Measurements from ENCODE around the gene MRPL4.
"Not testable (repeated sequence)": the region's sequence is repeated elsewhere in the genome, so short reads cannot be mapped to it uniquely, and the experiment has no call there.

MRPL4 gene

GRCh38 chr19:10270616-10271394 is 18.8 kb downstream of the MRPL4 start, which contains the start of gene ICAM1:
Gene ICAM1 (plus strand): TSS chr19:10271120. CDS start chr19:10271160, 40 bp downstream.
- TF ChIP-seq Cebpa-rat (IDR thresholded peaks at IDR 0.05), result no peak
- Histone ChIP-seq H3K36me3 (peaks cover 15% of the 10 kb centered on the region), H3K4me1 (peaks cover 35% of the 10 kb centered on the region), H3K27ac (peak within 1 kb of the TSS; percentile 84), H3K4me3 (peak within 1 kb of the TSS; percentile 64), H3K4me2 (peak within 1 kb of the TSS; percentile 92), H3K9ac (peak within 1 kb of the TSS; percentile 62), H3K9me3 (no peaks in the 10 kb centered on the region), H4K20me1 (peaks cover 7% of the 10 kb centered on the region; the same call in 1 of the 2 replicates), H3K27me3 (no peaks in the 10 kb centered on the region)

- H3K4me1 ChIP-seq, result peaks cover 35% of the 10 kb centered on the region
- peak overlapping the region; percentile 84 for H3K27ac ChIP-seq
- no peak for TF ChIP-seq Cebpa-rat (IDR thresholded peaks at IDR 0.05)
- H3K27me3 ChIP-seq, result no peaks in the 10 kb centered on the region
- peak overlapping the region; percentile 62 for H3K9ac ChIP-seq
- peak overlapping the region; percentile 92 for H3K4me2 ChIP-seq
- peaks cover 17% of the 10 kb centered on the region for H3K36me3 ChIP-seq
- peaks cover 7% of the 10 kb centered on the region; the same call in 1 of the 2 replicates for H4K20me1 ChIP-seq
- no peaks in the 10 kb centered on the region for H3K9me3 ChIP-seq
- peak overlapping the region; percentile 64 for H3K4me3 ChIP-seq
Observed at GRCh38 chr19:10271543-10272086, 19.6 kb downstream of the MRPL4 start.

GRCh38 chr19:10274589-10274988 is 22.6 kb downstream of the MRPL4 start:
- Histone ChIP-seq H3K9me3 (no peaks in the 10 kb centered on the region), H3K27me3 (no peaks in the 10 kb centered on the region), H4K20me1 (peaks cover 16% of the 10 kb centered on the region), H3K4me1 (peaks cover 37% of the 10 kb centered on the region), H3K4me2 (no peak overlapping the region), H3K9ac (no peak overlapping the region), H3K36me3 (peaks cover 41% of the 10 kb centered on the region), H3K27ac (no peak overlapping the region), H3K4me3 (no peak overlapping the region)
- no peak for TF ChIP-seq Cebpa-rat (IDR thresholded peaks at IDR 0.05)

- Histone ChIP-seq H3K9ac (no peak overlapping the region), H3K4me2 (no peak overlapping the region), H3K4me3 (no peak overlapping the region), H3K36me3 (peaks cover 42% of the 10 kb centered on the region), H3K4me1 (peaks cover 14% of the 10 kb centered on the region), H3K27ac (no peak overlapping the region), H3K27me3 (no peaks in the 10 kb centered on the region), H4K20me1 (peaks cover 25% of the 10 kb centered on the region), H3K9me3 (no peaks in the 10 kb centered on the region)
- no peak for TF ChIP-seq Cebpa-rat (IDR thresholded peaks at IDR 0.05)
Observed at GRCh38 chr19:10277795-10278589, 26.0 kb downstream of the MRPL4 start.

- peaks cover 14% of the 10 kb centered on the region for H3K4me1 ChIP-seq
- peaks cover 25% of the 10 kb centered on the region for H4K20me1 ChIP-seq
- no peak overlapping the region for H3K4me2 ChIP-seq
- H3K27me3 ChIP-seq, result no peaks in the 10 kb centered on the region
- H3K27ac ChIP-seq, result no peak overlapping the region
- peaks cover 51% of the 10 kb centered on the region for H3K36me3 ChIP-seq
- H3K9ac ChIP-seq, result no peak overlapping the region
- no peak for TF ChIP-seq Cebpa-rat (IDR thresholded peaks at IDR 0.05)
- H3K4me3 ChIP-seq, result no peak overlapping the region
- no peaks in the 10 kb centered on the region for H3K9me3 ChIP-seq
Observed at GRCh38 chr19:10278935-10279334, 26.9 kb downstream of the MRPL4 start.

- H3K27me3 ChIP-seq, result no peaks in the 10 kb centered on the region
- H3K36me3 ChIP-seq, result peaks cover 54% of the 10 kb centered on the region
- TF ChIP-seq Cebpa-rat (IDR thresholded peaks at IDR 0.05), result no peak
- peaks cover 14% of the 10 kb centered on the region for H3K4me1 ChIP-seq
- 0 out of 2 replicates have a peak overlapping the region, but pooled peaks have one; percentile 8 for H3K9ac ChIP-seq
- H4K20me1 ChIP-seq, result peaks cover 19% of the 10 kb centered on the region
- peak overlapping the region; percentile 62 for H3K4me2 ChIP-seq
- H3K4me3 ChIP-seq, result no peak overlapping the region
- H3K9me3 ChIP-seq, result no peaks in the 10 kb centered on the region
- H3K27ac ChIP-seq, result no peak overlapping the region
Observed at GRCh38 chr19:10279737-10280442, 27.9 kb downstream of the MRPL4 start.

- peaks cover 57% of the 10 kb centered on the region for H3K36me3 ChIP-seq
- not testable (repeated sequence) for H3K9me3 ChIP-seq, H3K4me3 ChIP-seq, H3K9ac ChIP-seq, H3K27ac ChIP-seq, H3K27me3 ChIP-seq, H3K4me2 ChIP-seq
- H4K20me1 ChIP-seq, result peaks cover 39% of the 10 kb centered on the region
- peaks cover 33% of the 10 kb centered on the region for H3K4me1 ChIP-seq
Observed at GRCh38 chr19:10282043-10282442, 30.0 kb downstream of the MRPL4 start.

- Histone ChIP-seq H3K27me3 (peaks cover 22% of the 10 kb centered on the region), H3K36me3 (peaks cover 43% of the 10 kb centered on the region), H3K4me3 (no peak overlapping the region), H3K9ac (no peak overlapping the region), H3K9me3 (no peaks in the 10 kb centered on the region), H3K4me1 (peaks cover 48% of the 10 kb centered on the region), H3K27ac (no peak overlapping the region), H4K20me1 (peaks cover 47% of the 10 kb centered on the region), H3K4me2 (no peak overlapping the region)
- TF ChIP-seq Cebpa-rat (IDR thresholded peaks at IDR 0.05), result no peak
Observed at GRCh38 chr19:10283301-10284064, 31.5 kb downstream of the MRPL4 start.

Measured in BLaER1 (cell line).